PC-3 (cell line): ENCODE measurements around the gene ARHGAP25.

Experiments
- CTCF ChIP-seq: fragments of 300-600 bp; sonication (generic); conservative IDR thresholded peaks from 2 replicates; pipeline ENCODE4 v1.5.1; 2017; ENCODE audit warnings: antibody characterized with exemption, low read depth, mild to moderate bottlenecking, low read length
- EZH2 ChIP-seq: fragments of 300-600 bp; sonication (generic); IDR thresholded peaks from one replicate; pipeline ENCODE4 v1.6.1; 2017; ENCODE audit warnings: antibody characterized with exemption, mild to moderate bottlenecking, low read length; ENCODE audit not compliant: unreplicated experiment

DNA sequence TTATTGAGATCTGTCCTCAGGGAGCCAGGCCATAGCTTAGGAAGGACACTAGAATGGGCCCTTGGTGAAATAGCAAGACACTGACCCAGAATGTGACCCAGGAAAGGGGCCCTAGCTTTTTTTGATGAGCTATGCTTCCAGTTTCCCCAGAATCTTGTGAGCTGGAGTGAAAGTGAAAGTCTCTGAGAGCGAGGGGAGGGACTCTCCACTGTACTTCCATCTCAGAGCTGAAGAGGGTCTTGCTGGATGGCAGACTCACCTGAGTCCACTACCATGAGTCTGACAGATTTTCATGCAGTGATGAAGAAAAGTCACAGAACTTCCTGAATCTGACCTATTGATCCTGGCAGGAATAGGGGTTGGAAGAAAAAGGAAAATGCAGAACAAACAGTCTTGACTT, 3.1 kb downstream of the ARHGAP25 start:
- TF ChIP-seq CTCF: no peak
- TF ChIP-seq EZH2: no peak
